ENCODE measurements around the gene RFNG.

GRCh38 chr17:82013772-82014321, 37.8 kb downstream of the RFNG start:
- TF ChIP-seq CTCF (IDR thresholded peaks at IDR 0.05; ENCODE audit: low read depth, low read length, poor library complexity, severe bottlenecking) (no peak), EZH2phosphoT487 (IDR thresholded peaks at IDR 0.05; ENCODE audit: borderline replicate concordance, low read length) (no peak)
